HCT116 (cell line): ENCODE data around the gene EFNB1.

ENCODE experiments used
- ELF1 ChIP-seq: IDR thresholded peaks from 2 replicates; pipeline ENCODE4 v1.6.1; 2012; ENCODE audit warnings: low read depth, borderline replicate concordance
- EZH2phosphoT487 ChIP-seq: fragments of 200-600 bp; IDR thresholded peaks from 2 replicates; pipeline ENCODE4 v1.6.1; 2018; ENCODE audit warnings: antibody characterized with exemption, borderline replicate concordance
- POLR2A ChIP-seq: IDR thresholded peaks from 2 replicates; pipeline ENCODE4 v1.7.0; 2011; ENCODE audit warnings: borderline replicate concordance; ENCODE audit not compliant: insufficient read depth, insufficient read length; ENCODE audit errors: extremely low read depth
- POLR2AphosphoS5 ChIP-seq: IDR thresholded peaks from 2 replicates; pipeline ENCODE4 v1.6.1; 2011; ENCODE audit warnings: mild to moderate bottlenecking, low read depth, low read length, moderate library complexity
- REST ChIP-seq: IDR thresholded peaks from 2 replicates; pipeline ENCODE4 v1.6.1; 2012; ENCODE audit warnings: low read depth
- SP1 ChIP-seq: IDR thresholded peaks from 2 replicates; pipeline ENCODE4 v1.6.1; 2012; ENCODE audit warnings: low read depth
- TF ChIP-seq, protein P1 (sequence below), 3 experiments: fragments of 200-600 bp in 1 of 3; sonication (generic) in 1 of 3; IDR thresholded peaks in 2 of 3; conservative IDR thresholded peaks in 1 of 3; 2 replicates each; pipeline ENCODE4 v1.5.1; 2012 to 2017; ENCODE audit warnings: low read depth in 2 of 3, low read length in 2 of 3, antibody characterized with exemption in 1 of 3, borderline replicate concordance in 1 of 3, control low read depth in 1 of 3, mild to moderate bottlenecking in 1 of 3, mixed read lengths in 1 of 3, mixed run types in 1 of 3, moderate library complexity in 1 of 3; ENCODE audit not compliant: insufficient read depth in 1 of 3

GRCh38 chrX:68835104-68835442 is 6.3 kb downstream of the EFNB1 start:
- no peak for TF ChIP-seq ELF1
- TF ChIP-seq POLR2A, result no peak
- TF ChIP-seq, protein P1, sequence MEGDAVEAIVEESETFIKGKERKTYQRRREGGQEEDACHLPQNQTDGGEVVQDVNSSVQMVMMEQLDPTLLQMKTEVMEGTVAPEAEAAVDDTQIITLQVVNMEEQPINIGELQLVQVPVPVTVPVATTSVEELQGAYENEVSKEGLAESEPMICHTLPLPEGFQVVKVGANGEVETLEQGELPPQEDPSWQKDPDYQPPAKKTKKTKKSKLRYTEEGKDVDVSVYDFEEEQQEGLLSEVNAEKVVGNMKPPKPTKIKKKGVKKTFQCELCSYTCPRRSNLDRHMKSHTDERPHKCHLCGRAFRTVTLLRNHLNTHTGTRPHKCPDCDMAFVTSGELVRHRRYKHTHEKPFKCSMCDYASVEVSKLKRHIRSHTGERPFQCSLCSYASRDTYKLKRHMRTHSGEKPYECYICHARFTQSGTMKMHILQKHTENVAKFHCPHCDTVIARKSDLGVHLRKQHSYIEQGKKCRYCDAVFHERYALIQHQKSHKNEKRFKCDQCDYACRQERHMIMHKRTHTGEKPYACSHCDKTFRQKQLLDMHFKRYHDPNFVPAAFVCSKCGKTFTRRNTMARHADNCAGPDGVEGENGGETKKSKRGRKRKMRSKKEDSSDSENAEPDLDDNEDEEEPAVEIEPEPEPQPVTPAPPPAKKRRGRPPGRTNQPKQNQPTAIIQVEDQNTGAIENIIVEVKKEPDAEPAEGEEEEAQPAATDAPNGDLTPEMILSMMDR (IDR thresholded peaks at IDR 0.05 in 2 of 3, conservative IDR thresholded peaks at IDR 0.05 in 1 of 3; ENCODE audit: borderline replicate concordance in 1 of 3, insufficient read depth in 1 of 3, low read depth in 2 of 3, low read length in 2 of 3), result no peak
- no peak for TF ChIP-seq POLR2AphosphoS5
- no peak for TF ChIP-seq SP1
- no peak for TF ChIP-seq EZH2phosphoT487
- TF ChIP-seq REST, result no peak
